CD4-positive, alpha-beta memory T cell (primary cell): ENCODE results near the gene TSPAN31. TPM values are rescaled to one million over a fixed set of nuclear protein-coding genes. Genes with fewer than 3 reads are reported as not detected.

Experiments
- CTCF ChIA-PET: fragments of 350-600 bp; sonication (Branson Sonifier 250); formaldehyde crosslinking; loops from one replicate; lab custom pipeline; 2021; ENCODE audit warnings: inconsistent platforms; ENCODE audit not compliant: partially characterized antibody; lab: Charles Lee
- POLR2A ChIA-PET: fragments of 350-600 bp; sonication (Branson Sonifier 250); formaldehyde crosslinking; loops from one replicate; lab custom pipeline; 2021; ENCODE audit not compliant: partially characterized antibody; lab: Charles Lee
- DNase-seq, 5 donors: peaks; one replicate each; pipeline versions ENCODE4 v3.0.0 to v3.0.0-alpha.2; 2020 to 2022; ENCODE audit warnings: mixed read lengths in 1 of 5
- H3K27ac ChIP-seq: one replicate; pipeline ENCODE4 v1.7.0; 2013; ENCODE audit warnings: low read depth, low read length
- H3K27me3 ChIP-seq: 2 replicates; pipeline ENCODE4 v1.7.0; 2013; ENCODE audit warnings: mild to moderate bottlenecking, low read length, moderate library complexity; ENCODE audit not compliant: insufficient read depth
- H3K36me3 ChIP-seq: 2 replicates; pipeline ENCODE4 v1.7.0; 2013; ENCODE audit warnings: mild to moderate bottlenecking, low read length, moderate library complexity; ENCODE audit not compliant: insufficient read depth
- H3K4me1 ChIP-seq: 2 replicates; pipeline ENCODE4 v1.7.0; 2013; ENCODE audit warnings: mild to moderate bottlenecking, low read length, moderate library complexity; ENCODE audit not compliant: insufficient read depth
- H3K4me3 ChIP-seq, 2 donors: one replicate each; pipeline ENCODE4 v1.7.0; 2013; ENCODE audit warnings: low read length in 2 of 2, mild to moderate bottlenecking in 1 of 2
- H3K9me3 ChIP-seq, 2 donors: one replicate each; pipeline ENCODE4 v1.7.0; 2013; ENCODE audit warnings: low read length in 2 of 2, control low read depth in 1 of 2; ENCODE audit not compliant: control insufficient read depth in 1 of 2
- H3K27ac Mint-ChIP-seq, 7 donors: one replicate each; pipeline ENCODE4 v1.8.0; 2020 to 2021; ENCODE audit warnings: mixed read lengths in 7 of 7, mild to moderate bottlenecking in 6 of 7, inconsistent platforms in 3 of 7, moderate library complexity in 3 of 7
- H3K27me3 Mint-ChIP-seq, 2 donors: one replicate each; pipeline ENCODE4 v1.8.0; 2020 to 2021; ENCODE audit warnings: mixed read lengths in 2 of 2
- H3K36me3 Mint-ChIP-seq, 2 donors: one replicate each; pipeline ENCODE4 v1.8.0; 2020 to 2021; ENCODE audit warnings: mixed read lengths in 2 of 2, inconsistent platforms in 1 of 2, mild to moderate bottlenecking in 1 of 2
- H3K4me1 Mint-ChIP-seq, 4 donors: one replicate each; pipeline ENCODE4 v1.8.0; 2020 to 2021; ENCODE audit warnings: mixed read lengths in 4 of 4, mild to moderate bottlenecking in 1 of 4
- H3K4me3 Mint-ChIP-seq, 8 donors: one replicate each; pipeline ENCODE4 v1.8.0; 2020 to 2021; ENCODE audit warnings: mixed read lengths in 8 of 8, mild to moderate bottlenecking in 7 of 8, moderate library complexity in 6 of 8, inconsistent platforms in 3 of 8
- H3K9me3 Mint-ChIP-seq, 8 donors: one replicate each; pipeline ENCODE4 v1.8.0; 2020 to 2021; ENCODE audit warnings: mixed read lengths in 8 of 8, mild to moderate bottlenecking in 5 of 8, inconsistent platforms in 3 of 8, moderate library complexity in 1 of 8
- intact Hi-C: fragments of 100-400 bp; cut with micrococcal nuclease; formaldehyde crosslinking; loops from one replicate; pipeline ENCODE4 v1.15.1; 2023
- polyA plus RNA-seq, 2 donors: library from polyadenylated mRNA; unstranded; fragments of 300-500 nt; fragmentation: Illumina TruSeq; gene quantifications; one replicate each; pipeline ENCODE4 v1.2.3, GENCODE V29; 2021
- total RNA-seq, 2 experiments: library from RNA; stranded (reverse); gene quantifications; one replicate each; pipeline ENCODE4 v1.2.3, GENCODE V29; 2021

The TSPAN31 gene
- total and polyA plus RNA-seq, 4 experiments from 2014 or later: 27.5 to 76.2 (median 34.0) TPM

DNA sequence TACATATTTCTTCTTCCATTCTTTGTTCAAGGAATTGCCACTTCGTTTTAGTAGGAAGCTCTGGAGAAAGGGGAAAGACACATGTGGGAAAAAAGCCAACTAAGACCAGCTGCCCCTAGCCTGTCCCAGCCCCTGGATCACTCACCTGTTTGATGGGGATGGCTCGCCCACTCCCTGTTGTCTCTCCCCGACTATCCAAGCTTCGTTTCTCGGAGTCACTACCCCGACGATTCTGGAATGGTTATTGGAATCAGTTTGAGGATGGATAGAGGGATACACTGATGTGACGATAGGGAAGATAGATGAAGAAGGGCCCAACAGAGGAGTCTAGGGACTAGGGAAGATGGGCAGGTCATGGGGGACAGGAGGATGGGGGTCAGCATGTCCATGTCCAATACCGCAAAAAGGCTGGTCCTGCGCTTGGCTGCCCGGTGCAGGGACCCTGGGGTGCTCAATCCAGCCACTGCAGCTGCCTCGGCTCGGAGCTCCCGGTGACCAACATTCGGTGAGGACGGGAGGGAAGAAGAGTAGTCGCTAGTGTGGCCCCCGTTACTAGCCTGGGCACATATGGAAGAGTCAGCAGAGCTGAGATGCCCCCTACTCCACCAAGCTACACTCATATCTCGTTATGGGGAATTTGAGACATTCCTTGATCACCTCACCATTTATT lies 13.3 kb upstream of the TSPAN31 start:
- no peaks in the 10 kb centered on the region for H3K27me3 Mint-ChIP-seq
- DNase-seq: no peak
- Histone ChIP-seq H3K9me3 (no peaks in the 10 kb centered on the region), H3K27ac (no peak overlapping the region), H3K27me3 (no peaks in the 10 kb centered on the region), H3K36me3 (peaks cover 84% of the 10 kb centered on the region), H3K4me1 (peaks cover 2% of the 10 kb centered on the region), H3K4me3 (no peak overlapping the region)
- peaks cover 0 to 1% (median 0%) of the 10 kb centered on the region in 8 donors for H3K9me3 Mint-ChIP-seq
- ChIA-PET POLR2A (interaction anchor here (0.6 to 1.9 kb wide), 6 partner anchors 9 to 50 kb away, joined by 3 to 6 read pairs (median 3); partner anchors contain the start of gene TSPAN31), CTCF (interaction anchor here (0.5 to 2.7 kb wide), 3 partner anchors 10 to 87 kb away, joined by 3 to 9 read pairs (median 4); no protein-coding TSS in a partner anchor)
- intact Hi-C loops: no loop called here
- no peak overlapping the region for H3K4me3 Mint-ChIP-seq
- peaks cover 49 to 77% of the 10 kb centered on the region in 2 donors for H3K36me3 Mint-ChIP-seq
- H3K4me1 Mint-ChIP-seq: peaks cover 12 to 19% (median 15%) of the 10 kb centered on the region in 4 donors
- peak overlapping the region in 2 of 7 donors; percentile 23 to 61 for H3K27ac Mint-ChIP-seq

DNA sequence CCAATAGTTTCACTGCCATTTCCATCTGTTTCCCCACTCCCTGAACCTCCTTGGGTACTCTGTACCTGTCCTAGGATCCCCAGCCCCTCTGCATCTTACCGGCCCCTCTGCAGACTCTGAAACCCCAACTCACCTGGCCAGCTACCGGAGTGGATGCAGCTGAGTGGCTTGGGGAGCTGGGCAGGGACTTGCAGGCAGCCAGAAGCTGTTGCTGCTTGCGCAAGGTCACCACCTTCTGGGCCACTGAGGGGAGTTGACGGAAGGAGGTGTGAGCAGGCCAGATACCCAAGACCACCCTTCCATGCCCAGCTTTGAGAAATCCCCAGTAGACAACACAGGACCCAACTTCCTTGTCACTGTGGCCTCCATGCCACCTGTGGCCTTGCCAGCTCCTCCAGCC lies 12.6 kb upstream of the TSPAN31 start:
- Mint-ChIP-seq H3K27ac (peak overlapping the region in 4 of 7 donors; percentile 7 to 86 (median 74)), H3K36me3 (peaks cover 51 to 79% of the 10 kb centered on the region in 2 donors), H3K27me3 (no peaks in the 10 kb centered on the region), H3K9me3 (peaks cover 0 to 1% (median 0%) of the 10 kb centered on the region in 8 donors), H3K4me1 (peaks cover 16 to 23% (median 20%) of the 10 kb centered on the region in 4 donors), H3K4me3 (peak overlapping the region in 1 of 8 donors; percentile 27)
- ChIA-PET CTCF (interaction anchor here (1.9 to 2.7 kb wide), 2 partner anchors 9 to 24 kb away, joined by 4 to 9 read pairs; no protein-coding TSS in a partner anchor), POLR2A (interaction anchor here (1.0 to 1.7 kb wide), 5 partner anchors 9 to 49 kb away, joined by 3 to 6 read pairs (median 3); no protein-coding TSS in a partner anchor)
- no peak for DNase-seq
- no peak overlapping the region for H3K4me3 ChIP-seq
- H3K9me3 ChIP-seq: no peaks in the 10 kb centered on the region
- no peaks in the 10 kb centered on the region for H3K27me3 ChIP-seq
- peaks cover 85% of the 10 kb centered on the region for H3K36me3 ChIP-seq
- intact Hi-C loops: no loop called here
- peaks cover 8% of the 10 kb centered on the region for H3K4me1 ChIP-seq
- H3K27ac ChIP-seq: no peak overlapping the region

DNA sequence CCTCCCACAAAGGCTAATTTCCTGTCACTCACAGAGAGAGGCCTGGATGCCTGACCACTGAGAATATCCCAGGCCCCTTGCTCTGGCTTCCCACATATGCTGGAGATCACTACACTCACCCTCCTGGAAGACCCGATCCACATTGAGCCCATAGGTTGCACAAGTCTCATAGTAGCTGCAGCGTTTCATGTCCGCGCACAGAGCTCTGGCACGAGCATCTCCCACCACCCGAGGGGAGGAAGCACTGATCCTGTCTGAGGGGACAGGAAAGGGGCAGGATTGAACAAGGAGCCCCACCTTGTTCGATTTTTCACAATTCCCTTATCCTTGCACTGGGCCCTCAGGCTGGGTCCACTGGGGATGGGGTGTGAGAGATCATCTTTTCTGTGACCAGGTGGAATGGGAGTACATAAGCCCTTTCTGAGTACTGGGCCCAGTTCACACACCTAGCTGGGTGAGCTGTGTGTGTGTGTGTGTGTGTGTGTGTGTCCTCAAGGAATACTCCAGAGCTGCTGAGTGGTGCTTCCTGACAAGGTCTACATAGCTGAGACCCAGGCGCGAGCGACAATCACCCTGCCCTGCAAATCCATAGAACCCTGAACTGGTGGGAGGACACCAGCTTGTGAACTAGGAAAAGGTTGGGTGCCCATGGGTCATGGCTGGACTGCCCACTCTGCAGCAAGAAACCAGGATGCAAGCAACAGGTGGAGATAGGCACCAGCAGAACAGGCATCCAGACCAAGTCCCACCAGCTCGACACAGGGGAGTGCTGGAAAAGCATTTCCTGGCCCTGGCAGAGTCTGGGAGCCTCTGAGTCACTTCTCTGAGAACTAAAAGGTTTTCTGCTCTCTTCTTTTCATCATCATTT lies 11.9 kb upstream of the TSPAN31 start:
- CTCF ChIA-PET: interaction anchor here (2.7 kb wide), 1 partner anchor 9 kb away, joined by 9 read pairs; no protein-coding TSS in a partner anchor

DNA sequence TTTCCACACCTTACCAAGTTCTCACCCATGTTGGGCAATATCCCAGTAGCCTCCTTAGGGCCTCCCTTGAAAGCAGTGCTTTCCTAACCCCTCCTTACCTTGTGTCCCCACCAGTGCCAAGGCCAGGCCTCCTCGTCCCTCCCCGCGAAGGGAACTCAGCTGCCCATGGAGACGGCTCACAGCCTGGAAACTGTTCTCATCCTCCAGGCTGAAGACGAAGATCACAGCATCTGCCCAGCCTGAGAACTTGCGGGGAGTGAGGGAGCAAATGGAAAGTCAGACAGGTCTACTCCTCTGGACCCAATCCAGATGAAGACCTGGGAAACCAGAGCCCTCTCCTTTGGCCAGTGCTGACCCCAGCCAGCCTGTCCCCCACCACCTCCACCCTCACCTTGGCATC lies 10.9 kb upstream of the TSPAN31 start:
- POLR2A ChIA-PET: interaction anchor here (1.1 to 1.7 kb wide), 3 partner anchors 11 to 14 kb away, joined by 4 to 6 read pairs (median 5); no protein-coding TSS in a partner anchor
- Mint-ChIP-seq H3K27me3 (no peaks in the 10 kb centered on the region), H3K27ac (peak overlapping the region in 3 of 7 donors; percentile 30 to 92 (median 53)), H3K4me1 (peaks cover 16 to 25% (median 20%) of the 10 kb centered on the region in 4 donors), H3K9me3 (peaks cover 0 to 1% (median 0%) of the 10 kb centered on the region in 8 donors), H3K4me3 (no peak overlapping the region), H3K36me3 (peaks cover 42 to 69% of the 10 kb centered on the region in 2 donors)
- Histone ChIP-seq H3K9me3 (no peaks in the 10 kb centered on the region), H3K27ac (no peak overlapping the region), H3K27me3 (no peaks in the 10 kb centered on the region), H3K4me1 (peaks cover 12% of the 10 kb centered on the region), H3K4me3 (no peak overlapping the region), H3K36me3 (peaks cover 72% of the 10 kb centered on the region)
- CTCF ChIA-PET: interaction anchor here (2.7 kb wide), 1 partner anchor 8 kb away, joined by 9 read pairs; no protein-coding TSS in a partner anchor
- intact Hi-C loops: no loop called here
- DNase-seq: peak in 1 of 5 donors; percentile 13

More for the DNA sequence above, 11.9 kb upstream of the TSPAN31 start:
- Histone ChIP-seq H3K4me3 (no peak overlapping the region), H3K4me1 (peaks cover 8% of the 10 kb centered on the region), H3K9me3 (no peaks in the 10 kb centered on the region), H3K36me3 (peaks cover 79% of the 10 kb centered on the region), H3K27ac (no peak overlapping the region), H3K27me3 (no peaks in the 10 kb centered on the region)
- Mint-ChIP-seq H3K27me3 (no peaks in the 10 kb centered on the region), H3K27ac (peak overlapping the region in 4 of 7 donors; percentile 22 to 75 (median 70)), H3K9me3 (peaks cover 0 to 1% (median 0%) of the 10 kb centered on the region in 8 donors), H3K4me1 (peaks cover 16 to 23% (median 20%) of the 10 kb centered on the region in 4 donors), H3K4me3 (no peak overlapping the region), H3K36me3 (peaks cover 47 to 75% of the 10 kb centered on the region in 2 donors)
- DNase-seq: no peak
- POLR2A ChIA-PET: interaction anchor here (1.3 to 1.7 kb wide), 2 partner anchors 11 to 13 kb away, joined by 3 to 5 read pairs; no protein-coding TSS in a partner anchor
- intact Hi-C loops: no loop called here

DNA sequence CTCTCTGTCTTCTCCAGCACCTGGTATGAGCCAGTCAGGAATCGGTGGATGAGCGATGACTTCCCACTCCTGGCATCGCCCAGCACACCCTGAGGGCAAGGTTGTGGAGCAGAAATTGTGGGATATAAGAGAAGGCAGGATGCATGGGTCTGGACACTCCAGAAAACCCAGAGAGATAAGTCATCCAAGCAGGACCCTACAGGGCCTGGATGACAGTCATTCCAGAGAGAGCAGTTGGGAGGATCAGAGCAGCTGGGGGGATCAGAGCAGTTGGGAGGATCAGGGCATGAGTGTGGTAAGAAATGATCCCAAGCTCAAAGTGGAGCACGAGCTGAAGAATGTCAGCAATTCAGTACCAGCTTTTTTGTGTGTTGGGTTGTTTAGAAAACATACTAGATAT lies 10.2 kb upstream of the TSPAN31 start:
- peaks cover 18 to 31% (median 24%) of the 10 kb centered on the region in 4 donors for H3K4me1 Mint-ChIP-seq
- Histone ChIP-seq H3K27me3 (no peaks in the 10 kb centered on the region), H3K4me1 (peaks cover 19% of the 10 kb centered on the region), H3K4me3 (no peak overlapping the region), H3K27ac (no peak overlapping the region), H3K36me3 (peaks cover 67% of the 10 kb centered on the region), H3K9me3 (no peaks in the 10 kb centered on the region)
- H3K27me3 Mint-ChIP-seq: no peaks in the 10 kb centered on the region
- intact Hi-C loops: no loop called here
- H3K36me3 Mint-ChIP-seq: peaks cover 44 to 70% of the 10 kb centered on the region in 2 donors
- ChIA-PET CTCF (no interaction called here), POLR2A (interaction anchor here (1.1 to 1.3 kb wide), 2 partner anchors 12 to 13 kb away, joined by 4 to 6 read pairs; no protein-coding TSS in a partner anchor)
- H3K27ac Mint-ChIP-seq: peak overlapping the region; percentile 49 to 92 (median 75)
- DNase-seq: no peak
- no peak overlapping the region for H3K4me3 Mint-ChIP-seq
- H3K9me3 Mint-ChIP-seq: peaks cover 0 to 1% (median 0%) of the 10 kb centered on the region in 8 donors

DNA sequence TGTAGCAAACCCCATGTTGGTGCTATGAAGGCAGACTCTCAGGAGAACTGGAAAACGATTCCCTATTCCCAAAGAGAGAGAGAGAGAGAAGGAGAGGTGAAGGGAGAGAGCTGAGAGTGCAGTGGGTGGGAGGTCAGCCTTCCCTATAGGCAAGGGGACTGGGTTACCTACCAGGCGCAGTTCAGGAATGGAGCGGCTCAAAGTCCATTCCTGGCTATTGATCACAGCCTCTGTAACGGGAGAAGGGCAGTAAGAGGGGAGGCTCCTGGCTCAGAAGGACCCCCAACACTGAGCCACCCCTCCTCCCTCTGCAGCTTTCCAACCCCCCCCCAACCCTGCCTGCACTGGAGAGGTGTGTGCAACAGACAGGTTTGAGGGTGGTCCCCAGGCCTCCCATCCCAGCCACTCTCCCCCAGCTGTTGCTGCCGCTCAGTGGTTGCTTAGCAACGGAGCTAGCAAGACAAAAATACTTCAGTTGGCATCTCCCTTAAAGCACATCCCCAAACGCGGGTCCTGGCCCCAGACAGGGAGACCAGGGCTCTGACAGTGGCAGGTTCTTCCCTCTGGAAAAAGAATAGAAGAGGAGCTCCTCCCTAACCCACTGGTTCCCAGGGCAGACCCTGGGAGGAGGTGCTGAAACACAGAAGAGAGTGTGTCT lies 9.5 kb upstream of the TSPAN31 start:
- Mint-ChIP-seq H3K9me3 (peaks cover 0 to 1% (median 0%) of the 10 kb centered on the region in 8 donors), H3K27ac (peak overlapping the region; percentile 49 to 92 (median 65)), H3K36me3 (peaks cover 41 to 62% of the 10 kb centered on the region in 2 donors), H3K4me1 (peaks cover 19 to 38% (median 28%) of the 10 kb centered on the region in 4 donors), H3K4me3 (peak overlapping the region in 1 of 8 donors; percentile 33), H3K27me3 (no peaks in the 10 kb centered on the region)
- peak in 1 of 5 donors; percentile 37 for DNase-seq
- ChIA-PET POLR2A (interaction anchor here (1.0 kb wide), 1 partner anchor 10 kb away, joined by 3 read pairs; the partner anchor contains the start of gene TSPAN31), CTCF (no interaction called here)
- Histone ChIP-seq H3K27ac (no peak overlapping the region), H3K4me3 (no peak overlapping the region), H3K9me3 (no peaks in the 10 kb centered on the region), H3K4me1 (peaks cover 26% of the 10 kb centered on the region), H3K36me3 (peaks cover 62% of the 10 kb centered on the region), H3K27me3 (no peaks in the 10 kb centered on the region)
- intact Hi-C loops: no loop called here
